H1 (cell line): Measurements from ENCODE around the gene DYNC2H1. TPM values are rescaled to one million over a fixed set of nuclear protein-coding genes. Genes with fewer than 3 reads are reported as not detected.

Source experiments
- CTCF ChIA-PET: fragments of 300-600 bp; sonication (Branson Sonifier 250); formaldehyde crosslinking; loops from one replicate; lab custom pipeline; 2021; ENCODE audit not compliant: partially characterized antibody; lab: Charles Lee
- POLR2A ChIA-PET: fragments of 300-600 bp; sonication (Branson Sonifier 250); formaldehyde crosslinking; loops from one replicate; lab custom pipeline; 2021; ENCODE audit warnings: inconsistent platforms; ENCODE audit not compliant: partially characterized antibody; lab: Charles Lee
- DNase-seq, 2 experiments: peaks; one replicate each; pipeline versions ENCODE4 v3.0.0 to v3.0.0-alpha.2; 2010 to 2022; ENCODE audit warnings: low spot score in 2 of 2, low read depth in 1 of 2, mixed read lengths in 1 of 2
- FAIRE-seq: peaks from 2 replicates; lab custom pipeline; 2011; peaks lifted over from hg19 to GRCh38; lab: Jason Lieb, UNC
- H2AFZ ChIP-seq: 2 replicates; pipeline ENCODE4 v1.8.1; 2012; ENCODE audit warnings: low read length, inconsistent platforms
- H2AK5ac ChIP-seq: 2 replicates; pipeline ENCODE4 v1.6.1; 2013; ENCODE audit warnings: low read depth, low read length
- H2BK120ac ChIP-seq: replicated peaks from 2 replicates; pipeline ENCODE3; 2013; ENCODE audit warnings: low read depth, low read length, inconsistent platforms
- H2BK12ac ChIP-seq: 2 replicates; pipeline ENCODE4 v1.6.1; 2013; ENCODE audit warnings: low read depth, low read length
- H2BK15ac ChIP-seq: 2 replicates; pipeline ENCODE4 v1.6.1; 2013; ENCODE audit warnings: low read length
- H2BK20ac ChIP-seq: 2 replicates; pipeline ENCODE4 v1.6.1; 2013; ENCODE audit warnings: low read length
- H2BK5ac ChIP-seq: 2 replicates; pipeline ENCODE4 v1.6.1; 2013; ENCODE audit warnings: low read depth, low read length
- H3K14ac ChIP-seq: 2 replicates; pipeline ENCODE4 v1.6.1; 2013; ENCODE audit warnings: inconsistent platforms; ENCODE audit not compliant: insufficient read length
- H3K18ac ChIP-seq: 2 replicates; pipeline ENCODE4 v1.6.1; 2013; ENCODE audit warnings: low read length; ENCODE audit errors: extremely low read depth
- H3K23ac ChIP-seq: 2 replicates; pipeline ENCODE4 v1.6.1; 2013; ENCODE audit warnings: inconsistent platforms; ENCODE audit not compliant: insufficient read length
- H3K23me2 ChIP-seq: 2 replicates; pipeline ENCODE4 v1.6.1; 2013; ENCODE audit warnings: low read depth, low read length
- H3K27ac ChIP-seq: 2 replicates; pipeline ENCODE4 v1.6.1; 2011; ENCODE audit warnings: low read depth, low read length, inconsistent platforms
- H3K27me3 ChIP-seq, 4 experiments: replicated peaks in 1 of 4; 1 replicate in 1 of 4; 2 replicates in 3 of 4; pipeline versions ENCODE4 v1.6.1 to v1.8.1; 2011 to 2013; ENCODE audit warnings: low read length in 3 of 4, mild to moderate bottlenecking in 3 of 4, inconsistent platforms in 2 of 4, mixed read lengths in 2 of 4, moderate library complexity in 1 of 4; ENCODE audit not compliant: control insufficient read depth in 3 of 4, insufficient read depth in 3 of 4; ENCODE audit errors: extremely low read depth in 1 of 4
- H3K36me3 ChIP-seq, 4 experiments: 2 replicates each; pipeline versions ENCODE4 v1.6.1 to v1.8.1; 2011 to 2013; ENCODE audit warnings: mild to moderate bottlenecking in 4 of 4, low read length in 3 of 4, moderate library complexity in 2 of 4, control low read depth in 1 of 4, inconsistent platforms in 1 of 4; ENCODE audit not compliant: insufficient read depth in 4 of 4, control insufficient read depth in 2 of 4
- H3K4ac ChIP-seq: replicated peaks from 2 replicates; pipeline ENCODE3; 2013; ENCODE audit warnings: low read length, low read depth, mixed read lengths, inconsistent platforms; ENCODE audit not compliant: insufficient read length
- H3K4me1 ChIP-seq, 4 experiments: replicated peaks in 1 of 4; 1 replicate in 1 of 4; 2 replicates in 3 of 4; pipeline versions ENCODE4 v1.6.1 to v1.8.1; 2011 to 2013; ENCODE audit warnings: low read length in 3 of 4, inconsistent platforms in 2 of 4, mixed read lengths in 1 of 4; ENCODE audit not compliant: insufficient read depth in 4 of 4, control insufficient read depth in 3 of 4
- H3K4me2 ChIP-seq, 2 experiments: 2 replicates each; pipeline versions ENCODE4 v1.6.1 to v1.8.1; 2011 to 2013; ENCODE audit warnings: low read depth in 2 of 2, low read length in 2 of 2, control low read depth in 1 of 2, inconsistent platforms in 1 of 2, mild to moderate bottlenecking in 1 of 2; ENCODE audit not compliant: insufficient read depth in 1 of 2
- H3K4me3 ChIP-seq, 4 experiments: fragments of 200-600, 300-600 bp in 1 of 4; sonication (generic), shearing (Covaris generic), sonication (Bioruptor Twin) in 1 of 4; 2 replicates each; pipeline versions ENCODE4 v1.5.1 to v1.8.1; 2011 to 2016; ENCODE audit warnings: low read length in 4 of 4, low read depth in 3 of 4, control low read depth in 2 of 4, inconsistent platforms in 2 of 4, mild to moderate bottlenecking in 2 of 4, mixed read lengths in 1 of 4, moderate library complexity in 1 of 4; ENCODE audit not compliant: insufficient read depth in 2 of 4; ENCODE audit errors: extremely low read depth in 1 of 4
- H3K56ac ChIP-seq: replicated peaks from 2 replicates; pipeline ENCODE3; 2013; ENCODE audit warnings: low read depth, mild to moderate bottlenecking, mixed read lengths, low read length, inconsistent platforms; ENCODE audit not compliant: insufficient read length
- H3K79me1 ChIP-seq: 2 replicates; pipeline ENCODE4 v1.6.1; 2013; ENCODE audit warnings: low read depth, low read length, control low read depth
- H3K79me2 ChIP-seq, 2 experiments: 2 replicates each; pipeline versions ENCODE4 v1.6.1 to v1.8.1; 2012 to 2013; ENCODE audit warnings: low read length in 2 of 2, mild to moderate bottlenecking in 2 of 2, inconsistent platforms in 1 of 2; ENCODE audit not compliant: insufficient read depth in 2 of 2, control insufficient read depth in 1 of 2
- H3K9ac ChIP-seq, 4 experiments: replicated peaks in 1 of 4; 1 replicate in 1 of 4; 2 replicates in 3 of 4; pipeline versions ENCODE4 v1.6.1 to v1.8.1; 2011 to 2013; ENCODE audit warnings: low read depth in 3 of 4, low read length in 3 of 4, control low read depth in 2 of 4, mild to moderate bottlenecking in 2 of 4, moderate library complexity in 2 of 4, inconsistent platforms in 1 of 4; ENCODE audit errors: extremely low read depth in 1 of 4
- H3K9me3 ChIP-seq, 2 experiments: 2 replicates each; pipeline versions ENCODE4 v1.6.1 to v1.8.1; 2012 to 2013; ENCODE audit warnings: mild to moderate bottlenecking in 2 of 2, moderate library complexity in 2 of 2, control low read depth in 1 of 2, inconsistent platforms in 1 of 2, low read depth in 1 of 2, low read length in 1 of 2, mixed read lengths in 1 of 2; ENCODE audit not compliant: insufficient read depth in 2 of 2
- H4K20me1 ChIP-seq, 2 experiments: replicated peaks in 1 of 2; 2 replicates each; pipeline versions ENCODE3 to v1.8.1; 2011 to 2013; ENCODE audit warnings: inconsistent platforms in 2 of 2, low read length in 2 of 2, mild to moderate bottlenecking in 1 of 2; ENCODE audit not compliant: insufficient read depth in 2 of 2, control insufficient read depth in 1 of 2
- H4K5ac ChIP-seq: 2 replicates; pipeline ENCODE4 v1.6.1; 2013; ENCODE audit warnings: low read length, low read depth, mixed read lengths, inconsistent platforms; ENCODE audit not compliant: insufficient read length
- H4K8ac ChIP-seq: 2 replicates; pipeline ENCODE4 v1.8.0; 2013; ENCODE audit warnings: mild to moderate bottlenecking, moderate library complexity, low read length, inconsistent platforms; ENCODE audit not compliant: insufficient read depth; ENCODE audit errors: extremely low read depth
- H4K91ac ChIP-seq: replicated peaks from 2 replicates; pipeline ENCODE3; 2013; ENCODE audit warnings: low read length, mixed read lengths, inconsistent platforms; ENCODE audit not compliant: insufficient read length
- EP300 ChIP-seq, 2 experiments: IDR thresholded peaks; 1 replicate in 1 of 2; 2 replicates in 1 of 2; pipeline ENCODE4 v1.6.1; 2011 to 2012; ENCODE audit warnings: low read depth in 2 of 2, low read length in 2 of 2, mild to moderate bottlenecking in 2 of 2, borderline replicate concordance in 1 of 2, inconsistent platforms in 1 of 2, moderate library complexity in 1 of 2
- KDM4A ChIP-seq: IDR thresholded peaks from one replicate; pipeline ENCODE4 v1.7.1; 2012; ENCODE audit warnings: low read depth, mild to moderate bottlenecking, moderate library complexity, low read length, inconsistent platforms; ENCODE audit not compliant: severe bottlenecking
- KDM5A ChIP-seq: fragments of 200-600 bp; IDR thresholded peaks from 2 replicates; pipeline ENCODE4 v1.7.1; 2012; ENCODE audit warnings: mild to moderate bottlenecking, low read length, inconsistent platforms, mixed read lengths
- NANOG ChIP-seq: IDR thresholded peaks from 2 replicates; pipeline ENCODE4 v1.6.1; 2011; ENCODE audit warnings: low read length, low read depth, mild to moderate bottlenecking, inconsistent platforms; ENCODE audit not compliant: insufficient read depth, poor library complexity, severe bottlenecking
- POLR2AphosphoS5 ChIP-seq: IDR thresholded peaks from 2 replicates; pipeline ENCODE4 v1.6.1; 2011; ENCODE audit warnings: low read depth, low read length
- POU5F1 ChIP-seq: IDR thresholded peaks from 2 replicates; pipeline ENCODE4 v1.6.1; 2011; ENCODE audit warnings: low read depth, mild to moderate bottlenecking, low read length, moderate library complexity
- TAF7 ChIP-seq: optimal IDR thresholded peaks from 2 replicates; pipeline ENCODE3; 2011; ENCODE audit warnings: low read depth, mild to moderate bottlenecking, inconsistent platforms, low read length, moderate library complexity, borderline replicate concordance
- TBP ChIP-seq: IDR thresholded peaks from 2 replicates; pipeline ENCODE4 v1.6.1; 2011; ENCODE audit warnings: low read depth, low read length, improper control_type of control experiment
- ZNF274 ChIP-seq: IDR thresholded peaks from 2 replicates; pipeline ENCODE4 v1.7.0; 2012; ENCODE audit warnings: low read length, borderline replicate concordance; ENCODE audit errors: extremely low read depth
- whole genome bisulfite sequencing, 2 experiments: shearing (Covaris generic) in 1 of 2; methylation state at CpG; one replicate each; pipeline versions ENCODE4 v1.1.6 to v1.1.7; 2013 to 2015; ENCODE audit warnings: low lambda C conversion rate in 2 of 2, mixed read lengths in 2 of 2, inconsistent platforms in 1 of 2, low coverage in 1 of 2, missing lambda C conversion rate in 1 of 2; ENCODE audit not compliant: insufficient replicate concordance in 2 of 2, insufficient coverage in 1 of 2, insufficient read length in 1 of 2; ENCODE audit errors: extremely low coverage in 1 of 2, missing lambda C conversion rate in 1 of 2; 5-methylcytosine and 5-hydroxymethylcytosine counted together
- polyA plus RNA-seq, 7 experiments: library from polyadenylated mRNA; depleted of rRNA in 3 of 7; stranded (reverse) in 5 of 7; unstranded in 2 of 7; fragments of >200 nt in 5 of 7; fragments of 200-250 nt in 2 of 7; gene quantifications; 1 replicate in 5 of 7; 2 replicates in 1 of 7; 4 replicates in 1 of 7; pipeline versions ENCODE4 v1.2.1 to v1.2.3, GENCODE V29; 2011 to 2013; ENCODE audit warnings: missing spikeins in 2 of 7, mixed read lengths in 2 of 7
- total RNA-seq: library from RNA; stranded (reverse); fragmentation: NEBNext Ultra II Directional; extraction: Animal tissue kit (Norgen Biotek cat#: 25700); gene quantifications from 2 replicates; pipeline ENCODE4 v1.2.1, GENCODE V29; 2021
- TF ChIP-seq, protein P1 (sequence below): IDR thresholded peaks from 2 replicates; pipeline ENCODE4 v1.6.1; 2012; ENCODE audit warnings: inconsistent platforms

The DYNC2H1 gene
- total and polyA plus RNA-seq, 2 of the 8 experiments (the other 6 are each of a cell fraction or from before 2014, with no cell fraction given), result 6.2 to 12.0 TPM

GRCh38 chr11:103322821-103323220, 213.6 kb downstream of the DYNC2H1 start:
- WGBS, 2 experiments, result 85% methylated on average over 6 of the region's 6 CpGs; no CpG with 5 or more reads in 1 of the 2 experiments
- CTCF ChIA-PET, result interaction anchor here (0.6 to 1.3 kb wide), 3 partner anchors 164 to 278 kb away, joined by 3 read pairs; no protein-coding TSS in a partner anchor

More at GRCh38 chr11:103322821-103323220, 213.6 kb downstream of the DYNC2H1 start:
- H3K4me3 ChIP-seq, result no peak overlapping the region
- no peak overlapping the region for H3K4me2 ChIP-seq
- H3K79me2 ChIP-seq, result no peaks in the 10 kb centered on the region
- no peak overlapping the region for H2BK12ac ChIP-seq
- no peak overlapping the region for H4K91ac ChIP-seq
- H3K36me3 ChIP-seq, result no peaks in the 10 kb centered on the region
- FAIRE-seq, result no peak
- TF ChIP-seq TAF7 (no peak), KDM4A (no peak), EP300 (IDR thresholded peaks at IDR 0.05; ENCODE audit: borderline replicate concordance in 1 of 2, low read depth in 2 of 2, low read length in 2 of 2) (no peak), KDM5A (no peak), TBP (no peak), POU5F1 (no peak), ZNF274 (no peak), NANOG (no peak), POLR2AphosphoS5 (no peak)
- TF ChIP-seq, protein P1, sequence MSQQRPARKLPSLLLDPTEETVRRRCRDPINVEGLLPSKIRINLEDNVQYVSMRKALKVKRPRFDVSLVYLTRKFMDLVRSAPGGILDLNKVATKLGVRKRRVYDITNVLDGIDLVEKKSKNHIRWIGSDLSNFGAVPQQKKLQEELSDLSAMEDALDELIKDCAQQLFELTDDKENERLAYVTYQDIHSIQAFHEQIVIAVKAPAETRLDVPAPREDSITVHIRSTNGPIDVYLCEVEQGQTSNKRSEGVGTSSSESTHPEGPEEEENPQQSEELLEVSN, result no peak
- DNase-seq, result no peak
- no peak overlapping the region for H3K18ac ChIP-seq
- no peak overlapping the region for H3K56ac ChIP-seq
- no peaks in the 10 kb centered on the region for H3K9me3 ChIP-seq
- no peak overlapping the region for H3K14ac ChIP-seq
- POLR2A ChIA-PET, result no interaction called here
- no peak overlapping the region for H4K8ac ChIP-seq
- no peak overlapping the region for H2BK20ac ChIP-seq
- H3K9ac ChIP-seq, result no peak overlapping the region
- no peaks in the 10 kb centered on the region for H3K27me3 ChIP-seq
- H3K23me2 ChIP-seq, result no peaks in the 10 kb centered on the region
- H2BK15ac ChIP-seq, result no peak overlapping the region
- H3K4me1 ChIP-seq, result peaks cover 0 to 6% (median 3%) of the 10 kb centered on the region in 4 experiments; a peak in 4 of 7 replicates
- no peak overlapping the region for H4K5ac ChIP-seq
- H4K20me1 ChIP-seq, result no peaks in the 10 kb centered on the region
- H3K27ac ChIP-seq, result no peak overlapping the region
- no peaks in the 10 kb centered on the region for H3K79me1 ChIP-seq
- H3K23ac ChIP-seq, result no peak overlapping the region
- no peak overlapping the region for H2BK120ac ChIP-seq
- no peak overlapping the region for H3K4ac ChIP-seq
- H2AFZ ChIP-seq, result no peak overlapping the region
- no peak overlapping the region for H2BK5ac ChIP-seq
- H2AK5ac ChIP-seq, result no peak overlapping the region
